Neural progenitor cell (in vitro differentiated cells): ENCODE results near the gene DYNLT4.

Experiments used
- CTCF ChIP-seq: fragments of 200-600 bp; sonication (generic); IDR thresholded peaks from 2 replicates; pipeline ENCODE4 v1.5.1; 2017; ENCODE audit warnings: antibody characterized with exemption, mild to moderate bottlenecking
- EZH2 ChIP-seq: fragments of 200-600 bp; sonication (generic); IDR thresholded peaks from 2 replicates; pipeline ENCODE4 v1.6.1; 2017; ENCODE audit warnings: antibody characterized with exemption, mild to moderate bottlenecking, moderate library complexity
- EZH2phosphoT487 ChIP-seq: fragments of 200-600 bp; sonication (generic); IDR thresholded peaks from 2 replicates; pipeline ENCODE4 v1.6.1; 2017; ENCODE audit warnings: antibody characterized with exemption

- no peak for TF ChIP-seq CTCF
- no peak for TF ChIP-seq EZH2
- no peak for TF ChIP-seq EZH2phosphoT487
Measured at GRCh38 chr1:44802306-44803061, 4.7 kb downstream of the DYNLT4 start.
